ENCODE data around the gene DGKB.

Gene DGKB

GRCh38 chr7:14748461-14748860 is 154.1 kb downstream of the DGKB start:
- TF ChIP-seq FOXM1 (IDR thresholded peaks at IDR 0.05; ENCODE audit: borderline replicate concordance, low read depth) = no peak
- TF ChIP-seq CEBPB (IDR thresholded peaks at IDR 0.05) = no peak
- TF ChIP-seq YY1 (IDR thresholded peaks at IDR 0.05; ENCODE audit: low read depth) = no peak
- TF ChIP-seq TEAD4 (IDR thresholded peaks at IDR 0.05) = no peak
- no peak for TF ChIP-seq ZBTB7A (IDR thresholded peaks at IDR 0.05; ENCODE audit: low read depth)

- TF ChIP-seq CEBPB (IDR thresholded peaks at IDR 0.05) (no peak), REST (IDR thresholded peaks at IDR 0.05; ENCODE audit: low read depth) (no peak), EGR1 (IDR thresholded peaks at IDR 0.05) (no peak), NFIC (IDR thresholded peaks at IDR 0.05) (no peak), YY1 (IDR thresholded peaks at IDR 0.05; ENCODE audit: low read depth) (no peak), TCF12 (IDR thresholded peaks at IDR 0.05; ENCODE audit: low read depth) (no peak), TAF1 (IDR thresholded peaks at IDR 0.05; ENCODE audit: low read depth) (no peak), CREB1 (IDR thresholded peaks at IDR 0.05; ENCODE audit: low read depth) (no peak), MAX (IDR thresholded peaks at IDR 0.05) (no peak), USF1 (IDR thresholded peaks at IDR 0.05) (no peak), EP300 (IDR thresholded peaks at IDR 0.05; ENCODE audit: borderline replicate concordance) (no peak)
These were observed 154.8 kb downstream of the DGKB start for GRCh38 chr7:14747701-14748100.

GRCh38 chr7:14745076-14745475 is 157.5 kb downstream of the DGKB start:
- no peak for TF ChIP-seq EGR1 (IDR thresholded peaks at IDR 0.05)
- TF ChIP-seq YY1 (IDR thresholded peaks at IDR 0.05; ENCODE audit: low read depth) = no peak
- no peak for TF ChIP-seq TAF1 (IDR thresholded peaks at IDR 0.05; ENCODE audit: low read depth)
- no peak for TF ChIP-seq REST (IDR thresholded peaks at IDR 0.05; ENCODE audit: low read depth)
- TF ChIP-seq CREB1 (IDR thresholded peaks at IDR 0.05; ENCODE audit: low read depth) = no peak
- no peak for TF ChIP-seq EP300 (IDR thresholded peaks at IDR 0.05; ENCODE audit: borderline replicate concordance)
- TF ChIP-seq USF1 (IDR thresholded peaks at IDR 0.05) = no peak
- TF ChIP-seq NFIC (IDR thresholded peaks at IDR 0.05) = no peak
- TF ChIP-seq RAD21 (IDR thresholded peaks at IDR 0.05; ENCODE audit: low read depth) = no peak
- no peak for TF ChIP-seq TEAD4 (IDR thresholded peaks at IDR 0.05)

GRCh38 chr7:14740606-14741005 is 161.9 kb downstream of the DGKB start:
- TF ChIP-seq FOXM1 (IDR thresholded peaks at IDR 0.05; ENCODE audit: borderline replicate concordance, low read depth) (no peak), MAX (IDR thresholded peaks at IDR 0.05) (no peak), CREB1 (IDR thresholded peaks at IDR 0.05; ENCODE audit: low read depth) (no peak)

- TF ChIP-seq REST (IDR thresholded peaks at IDR 0.05; ENCODE audit: low read depth) (no peak), USF1 (IDR thresholded peaks at IDR 0.05) (no peak), TEAD4 (IDR thresholded peaks at IDR 0.05) (no peak), FOXM1 (IDR thresholded peaks at IDR 0.05; ENCODE audit: borderline replicate concordance, low read depth) (no peak), TCF12 (IDR thresholded peaks at IDR 0.05; ENCODE audit: low read depth) (no peak), TAF1 (IDR thresholded peaks at IDR 0.05; ENCODE audit: low read depth) (no peak), ZBTB7A (IDR thresholded peaks at IDR 0.05; ENCODE audit: low read depth) (no peak), EP300 (IDR thresholded peaks at IDR 0.05; ENCODE audit: borderline replicate concordance) (no peak), CEBPB (IDR thresholded peaks at IDR 0.05) (no peak), NFIC (IDR thresholded peaks at IDR 0.05) (no peak), MAX (IDR thresholded peaks at IDR 0.05) (no peak), YY1 (IDR thresholded peaks at IDR 0.05; ENCODE audit: low read depth) (no peak), CREB1 (IDR thresholded peaks at IDR 0.05; ENCODE audit: low read depth) (no peak), EGR1 (IDR thresholded peaks at IDR 0.05) (no peak), RAD21 (IDR thresholded peaks at IDR 0.05; ENCODE audit: low read depth) (no peak)
These were observed 162.7 kb downstream of the DGKB start for GRCh38 chr7:14739841-14740185.

Data from Ishikawa (cell line).